ENCODE measurements around the gene CCBE1. TPM values are rescaled to one million over a fixed set of nuclear protein-coding genes. Genes with fewer than 3 reads are reported as not detected.
A peak's percentile ranks its signal among the peaks of the same experiment; 100 is the strongest.

CCBE1 gene
- total RNA-seq, 1 donor from 2014 or later: 14.0 TPM

DNA sequence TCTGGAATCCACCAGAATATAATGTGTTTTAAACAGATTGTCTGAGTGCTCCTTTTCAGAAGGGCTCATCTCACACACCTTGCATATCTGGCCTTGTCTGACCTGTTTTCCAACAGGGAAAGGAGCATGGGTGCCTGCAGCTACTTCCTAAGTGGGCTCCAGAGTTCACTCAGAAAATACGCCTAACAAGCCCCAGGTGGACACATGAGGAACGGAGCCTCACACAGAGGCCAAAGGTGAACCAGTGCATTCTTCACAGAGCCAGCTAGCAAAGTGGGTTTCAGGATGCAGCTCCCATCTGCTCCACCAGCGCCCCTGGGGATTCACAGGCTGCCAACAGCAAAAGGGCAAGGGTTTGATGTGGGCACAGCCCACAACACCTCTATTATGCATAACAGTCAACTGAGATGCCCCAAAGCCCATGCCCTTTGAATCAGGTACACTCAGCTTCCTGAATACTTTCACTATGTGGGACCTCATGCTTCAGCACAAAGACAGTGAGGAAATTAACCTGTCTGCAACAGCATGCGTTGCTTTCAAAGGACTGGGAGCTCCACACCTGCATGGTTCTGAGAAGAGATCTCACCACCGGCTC, 86.6 kb downstream of the CCBE1 start:
- TF ChIP-seq, protein P1, sequence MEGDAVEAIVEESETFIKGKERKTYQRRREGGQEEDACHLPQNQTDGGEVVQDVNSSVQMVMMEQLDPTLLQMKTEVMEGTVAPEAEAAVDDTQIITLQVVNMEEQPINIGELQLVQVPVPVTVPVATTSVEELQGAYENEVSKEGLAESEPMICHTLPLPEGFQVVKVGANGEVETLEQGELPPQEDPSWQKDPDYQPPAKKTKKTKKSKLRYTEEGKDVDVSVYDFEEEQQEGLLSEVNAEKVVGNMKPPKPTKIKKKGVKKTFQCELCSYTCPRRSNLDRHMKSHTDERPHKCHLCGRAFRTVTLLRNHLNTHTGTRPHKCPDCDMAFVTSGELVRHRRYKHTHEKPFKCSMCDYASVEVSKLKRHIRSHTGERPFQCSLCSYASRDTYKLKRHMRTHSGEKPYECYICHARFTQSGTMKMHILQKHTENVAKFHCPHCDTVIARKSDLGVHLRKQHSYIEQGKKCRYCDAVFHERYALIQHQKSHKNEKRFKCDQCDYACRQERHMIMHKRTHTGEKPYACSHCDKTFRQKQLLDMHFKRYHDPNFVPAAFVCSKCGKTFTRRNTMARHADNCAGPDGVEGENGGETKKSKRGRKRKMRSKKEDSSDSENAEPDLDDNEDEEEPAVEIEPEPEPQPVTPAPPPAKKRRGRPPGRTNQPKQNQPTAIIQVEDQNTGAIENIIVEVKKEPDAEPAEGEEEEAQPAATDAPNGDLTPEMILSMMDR (IDR thresholded peaks at IDR 0.05): no peak
- Histone ChIP-seq H3K36me3 (no peaks in the 10 kb centered on the region), H3K9me3 (no peaks in the 10 kb centered on the region), H3K4me3 (no peak overlapping the region), H3K27ac (no peak overlapping the region), H3K27me3 (ENCODE audit: low read depth) (no peaks in the 10 kb centered on the region), H3K4me1 (no peaks in the 10 kb centered on the region)
- intact Hi-C loops (cut with DNase I): no loop called here
- ATAC-seq: no peak
- no peak for DNase-seq

DNA sequence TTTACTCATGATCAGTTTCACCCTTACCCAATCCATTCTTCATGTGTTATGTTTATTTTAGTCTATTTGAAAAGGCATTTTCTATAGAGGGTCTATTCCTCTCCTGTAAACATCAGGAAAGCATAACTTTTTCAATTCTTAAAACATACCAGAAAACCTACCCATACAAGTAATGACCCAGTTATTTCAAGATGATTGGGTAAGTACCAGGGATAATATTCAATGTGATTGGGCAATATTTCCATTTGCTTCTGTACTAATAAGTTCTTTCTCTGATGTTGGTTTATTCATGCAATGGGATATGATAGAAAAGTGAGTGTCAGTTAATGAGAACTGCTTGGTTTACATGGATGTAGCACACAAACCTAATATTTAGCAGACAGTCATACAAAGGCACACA, 87.6 kb downstream of the CCBE1 start:
- Histone ChIP-seq H3K27ac (no peak overlapping the region), H3K27me3 (ENCODE audit: low read depth) (no peaks in the 10 kb centered on the region), H3K36me3 (no peaks in the 10 kb centered on the region), H3K4me3 (no peak overlapping the region), H3K9me3 (no peaks in the 10 kb centered on the region), H3K4me1 (no peaks in the 10 kb centered on the region)
- no peak for ATAC-seq
- TF ChIP-seq, protein P1 (IDR thresholded peaks at IDR 0.05): no peak
- intact Hi-C loops (cut with DNase I): no loop called here
- DNase-seq: no peak

DNA sequence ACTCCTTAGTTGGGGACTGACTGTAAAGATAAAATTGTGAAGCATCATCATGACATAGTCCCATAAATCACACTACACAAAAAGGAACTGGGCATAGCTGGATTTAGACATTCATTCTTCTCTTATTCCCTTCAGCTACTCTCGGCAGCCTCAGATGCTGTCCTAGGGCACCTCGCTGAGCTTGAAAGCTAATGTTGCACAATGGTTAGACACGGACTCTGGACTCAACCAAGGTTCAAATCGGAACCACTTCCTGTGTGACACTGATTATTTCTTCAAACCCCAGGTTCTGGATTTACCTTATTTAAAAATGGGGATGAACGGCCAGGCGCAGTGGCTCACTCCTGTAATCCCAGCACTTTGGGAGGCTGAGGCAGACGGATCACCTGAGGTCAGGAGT, 89.8 kb downstream of the CCBE1 start:
- H3K27me3 ChIP-seq (ENCODE audit: low read depth): no peaks in the 10 kb centered on the region
- intact Hi-C loops (cut with DNase I): no loop called here
- DNase-seq (no peak), ATAC-seq (no peak)
- no peaks in the 10 kb centered on the region for H3K9me3 ChIP-seq
- TF ChIP-seq, protein P1 (IDR thresholded peaks at IDR 0.05): no peak
- no peak overlapping the region for H3K27ac ChIP-seq
- no peaks in the 10 kb centered on the region for H3K36me3 ChIP-seq
- H3K4me1 ChIP-seq: no peaks in the 10 kb centered on the region
- H3K4me3 ChIP-seq: no peak overlapping the region

DNA sequence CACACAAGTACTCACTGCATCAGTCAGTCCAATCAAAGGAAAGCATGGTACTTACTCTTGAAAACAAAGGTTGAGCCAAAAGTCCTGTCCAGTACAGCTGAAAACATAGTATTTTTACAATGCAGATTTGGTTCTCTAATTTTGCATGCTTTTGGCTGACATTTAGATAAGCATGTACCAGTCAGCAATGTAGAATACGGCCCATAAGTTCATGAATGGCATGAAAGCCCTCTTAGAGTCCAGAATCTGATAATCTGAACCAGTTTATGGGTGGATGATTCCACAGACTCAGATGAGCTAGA, 90.2 kb downstream of the CCBE1 start:
- intact Hi-C loops (cut with DNase I): no loop called here
- no peak for ATAC-seq
- Histone ChIP-seq H3K4me1 (no peaks in the 10 kb centered on the region), H3K4me3 (no peak overlapping the region), H3K9me3 (no peaks in the 10 kb centered on the region), H3K36me3 (no peaks in the 10 kb centered on the region), H3K27ac (no peak overlapping the region), H3K27me3 (ENCODE audit: low read depth) (no peaks in the 10 kb centered on the region)
- no peak for DNase-seq
- TF ChIP-seq, protein P1 (IDR thresholded peaks at IDR 0.05): no peak

DNA sequence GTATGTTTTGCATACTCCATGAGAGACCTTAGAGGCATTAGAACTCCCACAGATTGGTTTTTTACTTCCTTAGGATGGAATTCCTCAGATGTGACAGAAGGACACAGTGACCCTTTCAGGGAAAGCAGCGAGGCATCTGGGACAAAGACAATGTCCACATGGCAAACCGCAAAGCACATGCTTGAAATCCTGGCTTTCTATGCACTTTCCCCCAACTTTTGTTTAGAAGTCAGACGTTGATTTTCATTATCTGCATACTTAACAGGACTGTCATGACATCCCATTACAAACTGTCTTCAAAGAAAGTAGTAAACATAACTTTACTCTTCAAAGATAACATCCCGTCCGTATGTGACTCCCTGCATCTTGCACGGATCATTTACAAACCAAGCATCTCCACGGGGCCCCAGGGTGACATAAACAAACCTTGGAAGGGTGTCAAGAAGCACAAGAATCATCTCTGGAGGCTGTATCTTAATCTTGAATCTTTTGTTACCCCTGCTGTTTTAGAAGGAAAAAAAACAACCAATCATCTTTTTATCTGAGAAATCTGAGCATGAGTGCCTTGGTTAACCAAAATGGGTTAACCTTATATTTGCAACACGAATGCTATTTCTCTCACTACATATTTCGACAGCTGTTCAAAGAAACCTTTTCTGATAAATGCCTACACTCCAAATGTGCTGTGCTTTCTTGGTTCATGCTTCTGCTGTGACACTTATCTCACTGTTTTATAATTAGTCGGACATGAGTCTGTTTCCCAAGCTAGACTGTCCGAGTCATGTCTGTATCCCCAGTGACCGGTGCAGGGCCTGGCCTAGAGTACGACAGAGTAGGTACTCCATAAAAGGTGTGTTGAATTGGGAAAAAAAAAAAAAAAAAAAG, 90.8 kb downstream of the CCBE1 start:
- no peaks in the 10 kb centered on the region for H3K27me3 ChIP-seq (ENCODE audit: low read depth)
- TF ChIP-seq, protein P1 (IDR thresholded peaks at IDR 0.05): no peak
- no peaks in the 10 kb centered on the region for H3K4me1 ChIP-seq
- peak in 1 of 2 donors; percentile 35 for ATAC-seq
- H3K36me3 ChIP-seq: no peaks in the 10 kb centered on the region
- intact Hi-C loops (cut with DNase I): no loop called here
- no peak for DNase-seq
- H3K9me3 ChIP-seq: no peaks in the 10 kb centered on the region
- H3K27ac ChIP-seq: no peak overlapping the region
- no peak overlapping the region for H3K4me3 ChIP-seq

Data from lower lobe of right lung (tissue), 2 donors.